Adipocyte (in vitro differentiated cells): ENCODE measurements around the gene BTNL2.
A peak's percentile ranks its signal among the peaks of the same experiment; 100 is the strongest.

Source experiments
- DNase-seq: peaks from one replicate; pipeline ENCODE4 v3.0.0-alpha.2; 2015; ENCODE audit warnings: low read depth
- H3K27me3 ChIP-seq: replicated peaks from 2 replicates; pipeline ENCODE4 v1.7.0; 2013; ENCODE audit warnings: mild to moderate bottlenecking, low read length, moderate library complexity; ENCODE audit not compliant: control insufficient read depth, insufficient read depth
- H3K36me3 ChIP-seq: 2 replicates; pipeline ENCODE4 v1.7.0; 2013; ENCODE audit warnings: low read length, mild to moderate bottlenecking, moderate library complexity; ENCODE audit not compliant: control insufficient read depth, insufficient read depth, severe bottlenecking
- H3K4me1 ChIP-seq: 2 replicates; pipeline ENCODE4 v1.7.0; 2013; ENCODE audit warnings: mild to moderate bottlenecking, low read length, moderate library complexity; ENCODE audit not compliant: control insufficient read depth, insufficient read depth
- H3K4me3 ChIP-seq: 2 replicates; pipeline ENCODE4 v1.7.0; 2013; ENCODE audit warnings: mild to moderate bottlenecking, low read length, moderate library complexity
- H3K9ac ChIP-seq: 2 replicates; pipeline ENCODE4 v1.7.0; 2013; ENCODE audit warnings: mild to moderate bottlenecking, low read length, moderate library complexity
- H3K9me3 ChIP-seq: 2 replicates; pipeline ENCODE4 v1.7.0; 2013; ENCODE audit warnings: mild to moderate bottlenecking, low read length, moderate library complexity; ENCODE audit not compliant: control insufficient read depth

The BTNL2 gene

GRCh38 chr6:32411566-32412327 is 4.8 kb upstream of the BTNL2 start:
- no peaks in the 10 kb centered on the region for H3K4me1 ChIP-seq
- DNase-seq: no peak
- no peaks in the 10 kb centered on the region for H3K36me3 ChIP-seq
- H3K9me3 ChIP-seq: no peaks in the 10 kb centered on the region
- H3K9ac ChIP-seq: no peak overlapping the region
- peaks cover 70% of the 10 kb centered on the region for H3K27me3 ChIP-seq
- no peak overlapping the region for H3K4me3 ChIP-seq

DNA sequence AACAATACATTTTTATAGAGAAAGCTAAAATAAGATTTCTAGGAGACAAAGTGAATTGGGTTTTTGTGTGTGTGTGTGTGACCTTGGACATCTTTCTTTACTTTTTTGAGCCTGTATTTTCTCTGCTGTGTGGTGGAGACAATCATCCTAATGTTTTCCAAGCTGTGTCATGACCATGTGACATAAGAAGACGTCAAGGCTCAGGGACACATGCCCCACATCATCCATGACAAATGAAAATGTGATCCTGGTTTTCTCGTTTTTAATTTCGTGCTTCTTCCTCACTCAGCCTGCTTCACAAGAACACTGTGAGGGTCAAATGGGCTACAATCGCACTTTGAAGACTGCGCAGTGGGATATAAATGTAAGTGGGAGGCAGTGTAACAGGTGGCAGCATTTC is 3.9 kb upstream of the BTNL2 start:
- DNase-seq: no peak
- Histone ChIP-seq H3K36me3 (no peaks in the 10 kb centered on the region), H3K9ac (no peak overlapping the region), H3K4me1 (no peaks in the 10 kb centered on the region), H3K27me3 (peaks cover 69% of the 10 kb centered on the region), H3K9me3 (no peaks in the 10 kb centered on the region), H3K4me3 (no peak overlapping the region)

DNA sequence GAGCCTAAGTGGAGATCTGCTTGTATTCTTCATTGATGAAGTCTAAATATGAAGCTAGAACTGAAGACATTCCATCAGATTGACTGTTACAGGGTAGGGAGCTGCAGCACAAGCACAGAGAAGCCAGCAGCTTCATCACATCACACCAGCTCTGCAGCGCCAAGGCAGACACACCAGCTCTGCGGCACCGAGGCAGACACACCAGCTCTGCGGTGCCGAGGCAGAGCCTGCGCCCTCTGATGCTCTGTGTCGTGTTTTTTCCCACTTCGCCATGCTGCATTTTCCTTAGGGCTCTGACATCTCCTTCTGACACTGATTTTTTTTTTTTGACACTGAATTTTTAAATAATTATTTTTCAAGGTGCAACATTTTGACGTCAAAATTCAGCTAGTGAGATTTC is 784 bp downstream of the BTNL2 start:
- DNase-seq: no peak

DNA sequence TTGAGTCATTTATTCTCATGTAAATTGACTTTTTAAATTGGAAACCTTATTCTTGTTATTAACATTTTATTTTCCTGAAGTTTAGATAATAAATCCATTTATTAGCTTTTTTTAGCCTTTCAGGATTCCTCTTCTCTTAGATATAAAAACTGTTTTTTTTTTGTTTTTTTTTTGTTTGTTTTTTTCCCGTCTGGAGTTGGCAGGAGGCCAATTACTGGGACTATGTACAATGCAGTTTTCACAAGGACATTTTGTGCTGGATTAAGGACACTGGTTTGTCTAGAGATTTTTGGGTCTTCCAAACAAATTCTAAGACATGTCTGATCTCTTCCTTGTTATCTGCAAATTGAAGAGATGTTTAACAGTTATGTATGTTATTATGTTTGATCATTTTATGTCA is 1.3 kb downstream of the BTNL2 start:
- Histone ChIP-seq H3K4me1 (no peaks in the 10 kb centered on the region), H3K9me3 (no peaks in the 10 kb centered on the region), H3K36me3 (no peaks in the 10 kb centered on the region), H3K27me3 (peaks cover 64% of the 10 kb centered on the region), H3K4me3 (no peak overlapping the region), H3K9ac (no peak overlapping the region)
- no peak for DNase-seq

More for the DNA sequence above, 784 bp downstream of the BTNL2 start:
- no peaks in the 10 kb centered on the region for H3K9me3 ChIP-seq
- H3K36me3 ChIP-seq: no peaks in the 10 kb centered on the region
- H3K27me3 ChIP-seq: peaks cover 69% of the 10 kb centered on the region
- H3K4me3 ChIP-seq: no peak overlapping the region
- no peaks in the 10 kb centered on the region for H3K4me1 ChIP-seq
- H3K9ac ChIP-seq: no peak overlapping the region

DNA sequence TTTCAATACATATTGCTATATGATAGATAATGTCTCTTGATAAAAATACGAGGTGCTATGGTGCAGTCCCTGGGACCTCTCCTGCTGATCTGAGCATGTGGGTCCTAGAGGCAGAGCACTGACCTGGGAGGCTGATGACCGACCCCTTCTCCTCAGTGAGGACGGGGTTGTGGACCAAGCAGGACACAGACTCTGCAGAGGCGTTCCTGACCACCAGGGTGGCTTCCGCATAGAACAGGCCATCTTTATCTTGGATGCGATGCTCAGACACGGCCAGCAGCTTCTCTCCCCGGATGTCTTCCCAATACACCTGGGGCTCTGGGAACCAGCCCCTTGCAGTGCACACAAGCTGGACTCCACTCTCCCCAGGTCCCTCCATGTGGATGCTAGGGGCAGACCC is 4.2 kb downstream of the BTNL2 start:
- no peaks in the 10 kb centered on the region for H3K9me3 ChIP-seq
- H3K9ac ChIP-seq: no peak overlapping the region
- DNase-seq: no peak
- H3K4me3 ChIP-seq: no peak overlapping the region
- no peaks in the 10 kb centered on the region for H3K4me1 ChIP-seq
- H3K27me3 ChIP-seq: peaks cover 56% of the 10 kb centered on the region
- no peaks in the 10 kb centered on the region for H3K36me3 ChIP-seq

- Histone ChIP-seq H3K9ac (no peak overlapping the region), H3K4me1 (no peaks in the 10 kb centered on the region), H3K4me3 (no peak overlapping the region), H3K27me3 (peaks cover 43% of the 10 kb centered on the region), H3K9me3 (no peaks in the 10 kb centered on the region), H3K36me3 (no peaks in the 10 kb centered on the region)
- no peak for DNase-seq
Observed at GRCh38 chr6:32401284-32401963, 5.6 kb downstream of the BTNL2 start.

GRCh38 chr6:32397252-32397920 is 9.6 kb downstream of the BTNL2 start:
- Histone ChIP-seq H3K36me3 (no peaks in the 10 kb centered on the region), H3K9me3 (no peaks in the 10 kb centered on the region), H3K4me3 (no peak overlapping the region), H3K4me1 (no peaks in the 10 kb centered on the region), H3K27me3 (peaks cover 5% of the 10 kb centered on the region), H3K9ac (no peak overlapping the region)
- no peak for DNase-seq

DNA sequence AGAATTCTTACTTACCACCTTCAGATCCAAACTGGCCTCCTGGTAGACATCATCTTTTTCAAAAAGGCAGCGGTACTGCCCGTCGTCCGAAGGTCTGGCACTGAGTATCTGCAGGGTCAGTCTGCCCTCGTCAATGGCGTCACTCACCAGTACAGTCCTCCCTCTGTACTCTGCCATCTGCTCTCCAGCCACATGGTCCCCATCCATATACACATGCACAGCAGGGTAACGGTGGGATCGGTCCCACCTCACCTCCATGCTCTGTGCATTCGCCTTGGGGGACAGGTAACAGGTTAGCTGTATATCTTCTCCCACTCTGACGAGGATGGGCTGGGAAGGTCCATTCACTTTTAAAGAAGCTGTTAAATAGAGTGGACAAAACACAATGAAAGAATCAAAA is 11.0 kb downstream of the BTNL2 start:
- H3K9me3 ChIP-seq: no peaks in the 10 kb centered on the region
- no peak overlapping the region for H3K9ac ChIP-seq
- no peak overlapping the region for H3K4me3 ChIP-seq
- no peaks in the 10 kb centered on the region for H3K4me1 ChIP-seq
- no peak for DNase-seq
- no peaks in the 10 kb centered on the region for H3K36me3 ChIP-seq
- peaks cover 5% of the 10 kb centered on the region for H3K27me3 ChIP-seq

- no peaks in the 10 kb centered on the region for H3K4me1 ChIP-seq
- no peak overlapping the region for H3K9ac ChIP-seq
- peak; percentile 7 for DNase-seq
- H3K4me3 ChIP-seq: no peak overlapping the region
- H3K36me3 ChIP-seq: no peaks in the 10 kb centered on the region
- H3K27me3 ChIP-seq: no peaks in the 10 kb centered on the region
- H3K9me3 ChIP-seq: no peaks in the 10 kb centered on the region
Observed at GRCh38 chr6:32393665-32394420, 13.1 kb downstream of the BTNL2 start.

DNA sequence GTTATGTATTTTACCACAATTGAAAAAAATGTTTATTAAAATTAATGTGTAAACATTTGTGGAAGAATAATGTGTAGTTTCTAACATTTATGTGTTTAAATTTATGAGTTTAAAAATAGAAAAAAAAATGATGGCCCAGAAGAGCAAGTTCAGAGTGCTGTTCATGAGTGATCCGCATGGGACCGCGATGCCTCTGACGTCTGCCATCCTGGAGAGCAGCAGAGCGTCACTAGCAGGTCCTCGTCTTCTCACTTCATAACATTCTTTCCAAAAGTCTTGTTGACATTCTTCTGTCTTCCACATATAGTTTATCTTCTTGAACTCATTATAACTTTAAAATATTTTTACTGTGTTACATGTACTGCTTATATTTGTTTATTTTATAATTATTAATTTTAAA is 15.5 kb downstream of the BTNL2 start:
- H3K9me3 ChIP-seq: no peaks in the 10 kb centered on the region
- no peak overlapping the region for H3K4me3 ChIP-seq
- no peaks in the 10 kb centered on the region for H3K36me3 ChIP-seq
- H3K9ac ChIP-seq: no peak overlapping the region
- H3K27me3 ChIP-seq: peaks cover 7% of the 10 kb centered on the region
- H3K4me1 ChIP-seq: no peaks in the 10 kb centered on the region
- no peak for DNase-seq
